SIG-M5 treated with dmso at 0.1 percent for 504 hours (cell line): ENCODE results near the gene RAP1GAP.

Experiments used
- DNase-seq: peaks from one replicate; lab custom pipeline; 2025; ENCODE audit not compliant: unreplicated experiment; lab: John Stamatoyannopoulos, UW

Gene RAP1GAP

DNA sequence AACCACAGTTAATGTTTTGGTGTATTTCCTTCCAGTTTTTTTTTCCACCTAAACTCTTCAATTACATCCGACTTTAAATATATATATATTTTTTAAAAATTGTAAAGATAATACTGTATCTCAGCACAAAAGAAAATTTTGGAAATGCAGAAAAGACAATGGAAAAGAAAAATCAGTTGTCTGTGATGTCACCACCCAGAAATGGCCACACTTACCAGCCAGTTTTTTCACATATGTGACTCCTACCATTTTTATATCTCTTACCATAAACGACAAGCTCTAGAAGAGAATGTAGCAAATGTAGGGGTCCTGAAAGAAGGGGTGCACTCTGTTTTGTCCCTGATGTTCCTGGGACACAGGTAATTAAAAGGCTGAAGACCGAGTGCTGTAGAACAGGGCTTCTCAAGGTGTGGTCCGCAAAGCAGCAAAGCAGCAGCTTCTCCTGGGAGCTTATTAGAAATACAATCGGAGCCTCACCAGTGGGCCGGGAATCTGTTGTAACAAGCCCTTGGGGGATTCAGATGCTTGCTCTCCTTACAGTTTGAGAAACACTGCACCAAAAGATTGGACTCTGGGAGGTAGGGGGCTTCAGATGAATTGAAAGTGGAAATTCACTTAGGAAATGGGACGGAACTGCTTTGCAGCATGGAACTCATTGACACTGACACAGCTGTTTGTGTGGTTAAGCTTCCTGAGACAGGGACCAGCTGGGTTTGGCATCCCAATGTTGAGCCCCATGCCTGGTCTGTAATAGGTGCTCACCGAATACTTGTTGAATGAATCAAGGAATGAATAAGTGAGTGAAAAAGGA, 115.8 kb downstream of the RAP1GAP start:
- no peak for DNase-seq

- DNase-seq = peak; percentile 34
Observed at GRCh38 chr1:21552715-21553114, 116.4 kb downstream of the RAP1GAP start.

- DNase-seq = no peak
Observed at GRCh38 chr1:21550866-21551475, 118.2 kb downstream of the RAP1GAP start.

DNA sequence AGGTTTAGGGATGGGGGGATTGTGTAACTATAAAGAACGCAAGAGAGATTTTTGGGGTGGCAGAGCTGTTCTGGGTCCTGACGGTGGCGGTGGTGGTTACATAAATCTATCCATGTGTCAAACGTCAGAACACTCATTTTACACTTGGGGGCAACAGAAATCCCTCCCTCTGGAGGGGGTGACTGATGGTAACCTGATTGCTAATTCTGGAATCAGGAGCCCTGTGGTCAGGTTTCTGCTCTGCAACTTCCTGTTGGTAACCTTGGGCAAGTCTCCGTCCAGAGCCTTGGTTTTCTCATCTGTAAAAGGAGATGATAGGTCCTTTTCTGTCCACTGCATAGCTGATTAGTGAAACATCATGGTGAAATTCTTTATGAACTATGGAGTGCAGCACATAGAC, 119.1 kb downstream of the RAP1GAP start:
- DNase-seq = no peak

DNA sequence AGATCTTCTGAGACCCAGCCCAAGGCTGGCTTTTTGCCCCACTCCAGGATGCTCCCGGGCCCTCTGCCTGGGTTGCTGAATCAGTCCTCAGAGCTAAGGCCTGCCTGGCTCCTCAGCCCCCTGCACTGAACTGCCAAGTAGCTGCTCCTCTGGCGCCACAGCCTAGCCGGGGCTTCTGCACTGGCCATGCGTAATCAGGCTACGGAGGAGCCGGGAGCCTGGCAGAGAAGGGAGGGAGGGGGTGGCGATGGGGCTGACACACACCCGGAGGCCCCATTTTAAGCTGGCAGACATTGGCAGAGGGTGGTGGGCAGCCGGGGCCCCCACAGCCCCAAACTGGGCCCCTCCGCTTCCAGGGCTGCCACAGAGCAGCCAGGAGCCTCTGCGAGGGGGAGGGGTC, 121.3 kb downstream of the RAP1GAP start:
- DNase-seq = no peak
